ENCODE results near the gene LHX2.

The LHX2 gene

DNA sequence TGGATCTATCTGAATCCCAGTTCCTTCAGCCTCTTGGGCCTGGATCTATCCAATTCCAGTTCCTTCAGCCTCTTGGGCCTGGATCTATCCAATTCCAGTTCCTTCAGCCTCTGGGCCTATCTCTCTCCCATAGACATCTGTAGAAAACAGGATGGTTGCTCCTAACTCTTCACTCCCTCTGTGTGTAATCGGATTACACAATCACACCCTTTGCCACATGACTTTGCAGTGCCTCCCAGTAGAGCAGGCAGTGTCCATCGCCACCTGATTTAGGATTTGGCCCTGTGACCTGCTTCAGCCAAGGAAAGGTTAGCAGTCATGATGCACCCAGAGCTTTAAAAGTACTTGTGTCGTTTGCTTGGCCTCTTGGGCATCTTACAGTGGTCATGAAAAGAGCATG, 56.7 kb downstream of the LHX2 start:
- no peak for FAIRE-seq

- FAIRE-seq = no peak
These were observed 63.2 kb downstream of the LHX2 start for GRCh38 chr9:124074746-124075145.

DNA sequence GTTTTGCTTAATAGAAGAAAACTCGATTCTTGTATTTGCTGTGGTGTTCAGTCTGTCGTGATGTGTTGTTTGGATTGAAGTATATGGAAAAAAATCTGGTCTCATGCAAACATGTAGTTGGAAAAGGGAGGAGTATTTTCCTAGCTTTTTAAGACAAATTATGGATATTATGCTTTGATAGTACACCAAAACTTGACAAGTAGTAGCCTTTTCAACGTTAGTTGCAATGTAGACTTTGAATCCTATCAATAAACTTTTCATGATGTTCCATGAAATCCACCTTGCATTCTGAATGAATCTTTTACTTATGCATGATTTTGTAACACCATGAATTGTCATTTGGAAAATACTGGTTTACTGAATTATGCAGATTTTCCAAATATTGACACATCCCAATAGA, 64.2 kb downstream of the LHX2 start:
- no peak for FAIRE-seq

DNA sequence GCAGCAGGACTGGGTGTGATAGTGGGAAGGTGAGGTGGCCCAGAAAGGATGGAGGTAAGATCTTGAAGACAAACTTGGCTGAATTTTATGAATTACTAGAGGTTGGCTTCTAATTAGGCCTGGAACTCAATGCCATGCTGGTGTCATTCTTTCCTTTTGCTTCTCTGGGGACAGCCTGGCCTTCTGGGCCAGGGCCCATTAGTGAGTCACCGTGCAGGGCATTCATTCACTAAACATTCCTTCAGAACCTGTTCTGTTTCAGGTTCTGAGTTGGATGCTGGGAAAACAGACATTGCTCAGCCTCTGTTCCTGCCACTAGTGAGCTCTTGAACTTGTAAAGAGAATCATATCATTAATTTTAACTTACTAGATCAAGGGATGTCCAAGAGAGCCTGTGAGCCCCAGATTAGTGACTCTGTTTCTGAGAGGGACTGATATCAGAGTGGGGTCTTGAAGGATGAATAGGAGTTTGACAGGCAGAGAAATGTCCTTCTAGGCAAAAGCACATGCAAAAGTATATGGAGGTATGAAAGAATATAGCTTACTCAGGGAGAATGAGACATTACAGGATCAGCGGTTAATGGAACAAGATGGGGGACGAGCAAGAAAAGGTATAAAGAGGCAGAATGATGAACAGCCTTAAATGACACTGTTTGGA, 66.5 kb downstream of the LHX2 start:
- no peak for FAIRE-seq

DNA sequence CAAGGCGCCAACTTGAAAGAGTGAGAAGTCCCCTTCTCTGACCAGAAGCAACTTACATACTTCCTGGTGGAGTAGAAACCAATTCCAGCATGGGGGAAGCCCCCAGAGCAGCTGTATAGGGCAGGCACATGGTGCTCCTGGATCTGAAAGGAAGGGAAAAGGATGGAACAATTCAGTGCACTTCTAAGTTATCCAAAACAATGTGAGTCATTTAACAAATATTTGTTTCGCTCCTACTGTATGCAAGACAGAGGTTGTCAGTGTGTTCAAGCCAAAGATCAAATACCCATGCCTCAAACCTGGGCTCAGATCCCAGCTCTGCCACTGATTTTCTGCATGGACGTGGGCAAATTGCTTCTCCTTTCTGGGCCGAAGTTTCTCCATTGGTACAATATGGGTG, 67.1 kb downstream of the LHX2 start:
- FAIRE-seq = no peak

GRCh38 chr9:124079176-124079925, 67.8 kb downstream of the LHX2 start:
- no peak for FAIRE-seq

DNA sequence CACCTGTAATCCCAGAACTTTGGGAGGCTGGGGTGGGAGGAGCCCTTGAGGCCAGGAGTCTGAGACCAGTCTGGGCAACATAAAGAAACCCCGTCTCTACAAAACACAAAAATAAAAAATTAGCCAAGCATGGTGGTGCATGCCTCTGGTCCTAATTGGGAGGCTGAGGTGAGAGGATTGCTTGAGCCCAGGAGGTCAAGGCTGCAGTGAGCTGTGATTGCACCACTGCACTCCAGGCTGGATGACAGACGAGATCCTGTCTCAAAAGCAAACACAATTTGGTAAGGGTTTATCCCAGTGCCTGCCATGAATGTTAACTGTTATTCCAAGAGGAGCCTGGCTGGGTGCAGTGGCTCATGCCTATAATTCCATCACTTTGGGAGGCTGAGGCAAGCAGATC, 71.1 kb downstream of the LHX2 start:
- FAIRE-seq = no peak
